Cortex of kidney (tissue), 1 donor: ENCODE results near the gene PRPSAP1.
"Not testable (repeated sequence)": the region's sequence is repeated elsewhere in the genome, so short reads cannot be mapped to it uniquely, and the experiment has no call there.

ENCODE experiments used
- DNase-seq: peaks from one replicate; lab custom pipeline; 2025; lab: John Stamatoyannopoulos, UW

PRPSAP1 gene

GRCh38 chr17:76382803-76383545, 29.3 kb upstream of the PRPSAP1 start:
- no peak for DNase-seq

GRCh38 chr17:76382351-76382802, 28.7 kb upstream of the PRPSAP1 start:
- no peak for DNase-seq

GRCh38 chr17:76381633-76382350, 28.1 kb upstream of the PRPSAP1 start:
- no peak for DNase-seq

- no peak for DNase-seq
Measured at GRCh38 chr17:76379646-76380376, 26.1 kb upstream of the PRPSAP1 start.

GRCh38 chr17:76379275-76379641, 25.5 kb upstream of the PRPSAP1 start:
- no peak for DNase-seq

- no peak for DNase-seq
Measured at GRCh38 chr17:76378548-76379274, 25.0 kb upstream of the PRPSAP1 start.

- DNase-seq = no peak
Measured at GRCh38 chr17:76376318-76377133, 22.8 kb upstream of the PRPSAP1 start.

- no peak for DNase-seq
Measured at GRCh38 chr17:76371656-76372628, 18.2 kb upstream of the PRPSAP1 start.

GRCh38 chr17:76370261-76370993, 16.7 kb upstream of the PRPSAP1 start:
- no peak for DNase-seq

- no peak for DNase-seq
Measured at GRCh38 chr17:76369804-76370203, 16.1 kb upstream of the PRPSAP1 start.

GRCh38 chr17:76369379-76369778, 15.7 kb upstream of the PRPSAP1 start:
- DNase-seq = no peak

- DNase-seq = no peak
Measured at GRCh38 chr17:76368545-76368944, 14.8 kb upstream of the PRPSAP1 start.

GRCh38 chr17:76367642-76368041, 13.9 kb upstream of the PRPSAP1 start:
- DNase-seq = no peak

- no peak for DNase-seq
Measured at GRCh38 chr17:76366247-76366646, 12.5 kb upstream of the PRPSAP1 start.

- DNase-seq = no peak
Measured at GRCh38 chr17:76365256-76365903, 11.7 kb upstream of the PRPSAP1 start.

GRCh38 chr17:76363107-76363842, 9.6 kb upstream of the PRPSAP1 start:
- no peak for DNase-seq

GRCh38 chr17:76360461-76360860, 6.7 kb upstream of the PRPSAP1 start:
- DNase-seq = no peak

- DNase-seq = not testable (repeated sequence)
Measured at GRCh38 chr17:76359776-76360175, 6.1 kb upstream of the PRPSAP1 start.
